GM06990 (cell line): ENCODE measurements around the gene WDR7.

Experiments used
- DNase-seq: peaks from one replicate; pipeline ENCODE4 v3.0.0-alpha.2; 2011; ENCODE audit not compliant: insufficient read length; ENCODE audit errors: extremely low read depth
- H3K27me3 ChIP-seq: replicated peaks from 2 replicates; pipeline ENCODE4 v1.6.0; 2011; ENCODE audit warnings: low read length; ENCODE audit not compliant: control insufficient read depth, insufficient read depth
- H3K36me3 ChIP-seq: 2 replicates; pipeline ENCODE4 v1.5.1; 2011; ENCODE audit warnings: low read length; ENCODE audit not compliant: control insufficient read depth, insufficient read depth
- H3K4me3 ChIP-seq: replicated peaks from 2 replicates; pipeline ENCODE4 v1.5.1; 2011; ENCODE audit warnings: low read depth, mild to moderate bottlenecking, control low read depth, low read length
- TF ChIP-seq, protein P1 (sequence below): IDR thresholded peaks from 2 replicates; pipeline ENCODE4 v1.5.1; 2011; ENCODE audit warnings: low read length, control low read depth, mild to moderate bottlenecking, inconsistent platforms; ENCODE audit not compliant: insufficient read depth, poor library complexity, severe bottlenecking

WDR7 gene

DNA sequence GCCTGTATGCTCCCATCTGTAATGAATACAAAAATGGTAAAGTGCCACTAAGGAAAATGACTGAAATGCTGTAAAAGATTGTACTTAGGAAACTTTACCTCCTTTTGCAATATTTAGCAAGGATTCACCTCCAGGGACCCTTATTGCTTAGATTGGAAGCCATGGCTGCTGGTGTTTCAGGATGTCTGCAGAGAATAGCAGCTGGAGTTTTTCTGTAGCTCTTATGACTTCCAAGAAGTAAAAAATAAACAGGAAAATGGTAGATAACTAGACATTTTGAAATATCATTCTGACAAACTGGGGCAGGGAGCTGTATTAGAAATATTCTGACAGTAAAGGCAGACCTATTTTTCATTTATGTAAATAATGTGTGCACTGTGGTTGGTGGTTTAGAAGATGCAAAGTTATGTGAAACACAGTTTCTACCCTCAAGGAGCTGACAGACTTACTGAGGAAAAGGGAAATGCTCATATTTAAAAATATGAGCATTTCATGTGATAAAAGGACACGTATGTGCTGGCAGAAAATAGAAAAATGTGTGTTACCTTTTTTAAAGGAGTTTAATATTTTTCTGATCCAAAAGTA, 270.8 kb downstream of the WDR7 start:
- TF ChIP-seq, protein P1, sequence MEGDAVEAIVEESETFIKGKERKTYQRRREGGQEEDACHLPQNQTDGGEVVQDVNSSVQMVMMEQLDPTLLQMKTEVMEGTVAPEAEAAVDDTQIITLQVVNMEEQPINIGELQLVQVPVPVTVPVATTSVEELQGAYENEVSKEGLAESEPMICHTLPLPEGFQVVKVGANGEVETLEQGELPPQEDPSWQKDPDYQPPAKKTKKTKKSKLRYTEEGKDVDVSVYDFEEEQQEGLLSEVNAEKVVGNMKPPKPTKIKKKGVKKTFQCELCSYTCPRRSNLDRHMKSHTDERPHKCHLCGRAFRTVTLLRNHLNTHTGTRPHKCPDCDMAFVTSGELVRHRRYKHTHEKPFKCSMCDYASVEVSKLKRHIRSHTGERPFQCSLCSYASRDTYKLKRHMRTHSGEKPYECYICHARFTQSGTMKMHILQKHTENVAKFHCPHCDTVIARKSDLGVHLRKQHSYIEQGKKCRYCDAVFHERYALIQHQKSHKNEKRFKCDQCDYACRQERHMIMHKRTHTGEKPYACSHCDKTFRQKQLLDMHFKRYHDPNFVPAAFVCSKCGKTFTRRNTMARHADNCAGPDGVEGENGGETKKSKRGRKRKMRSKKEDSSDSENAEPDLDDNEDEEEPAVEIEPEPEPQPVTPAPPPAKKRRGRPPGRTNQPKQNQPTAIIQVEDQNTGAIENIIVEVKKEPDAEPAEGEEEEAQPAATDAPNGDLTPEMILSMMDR, result no peak
- Histone ChIP-seq H3K27me3 (no peaks in the 10 kb centered on the region), H3K36me3 (no peaks in the 10 kb centered on the region), H3K4me3 (no peak overlapping the region)
- DNase-seq, result no peak

DNA sequence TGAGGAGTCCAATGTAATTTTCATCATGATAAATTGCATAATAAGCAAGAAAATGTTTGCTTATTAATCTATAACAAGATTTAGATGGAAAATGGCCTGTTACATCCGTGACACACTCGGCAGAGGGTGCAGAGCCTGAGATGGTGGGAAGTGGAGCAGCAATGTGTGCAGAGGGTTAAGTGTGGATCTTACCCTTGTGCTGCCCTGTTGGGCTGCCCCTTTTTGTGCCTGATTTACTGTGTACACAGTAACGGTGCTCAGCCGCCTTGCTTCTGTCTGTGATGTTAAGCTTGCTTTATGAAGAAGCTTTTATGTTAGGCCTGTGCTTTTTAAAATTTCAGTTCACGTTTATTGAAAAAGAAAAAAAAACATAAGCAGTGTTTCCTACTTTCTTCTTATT, 275.6 kb downstream of the WDR7 start:
- Histone ChIP-seq H3K36me3 (no peaks in the 10 kb centered on the region), H3K4me3 (no peak overlapping the region), H3K27me3 (no peaks in the 10 kb centered on the region)
- TF ChIP-seq, protein P1, result no peak
- DNase-seq, result no peak

DNA sequence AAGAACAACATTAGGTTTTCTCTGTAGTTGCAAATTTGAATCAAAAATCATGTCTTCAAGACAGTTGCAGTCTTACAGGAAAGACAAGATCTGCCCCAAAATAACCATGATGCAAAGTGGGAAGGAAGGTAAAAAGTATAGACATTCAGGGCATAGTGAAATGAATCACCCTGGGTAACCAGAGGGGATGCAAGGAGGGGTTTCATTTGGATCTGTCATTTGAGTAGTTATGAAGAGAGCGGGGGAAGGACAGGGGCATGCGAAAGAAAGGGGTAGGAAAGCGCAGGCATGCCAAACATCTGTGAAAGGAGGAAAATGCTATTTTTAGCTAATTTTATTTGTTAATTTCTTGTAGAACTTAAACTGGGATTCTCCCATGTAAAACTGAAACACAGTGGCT, 276.6 kb downstream of the WDR7 start:
- Histone ChIP-seq H3K4me3 (no peak overlapping the region), H3K36me3 (no peaks in the 10 kb centered on the region), H3K27me3 (no peaks in the 10 kb centered on the region)
- no peak for DNase-seq
- TF ChIP-seq, protein P1, result no peak

DNA sequence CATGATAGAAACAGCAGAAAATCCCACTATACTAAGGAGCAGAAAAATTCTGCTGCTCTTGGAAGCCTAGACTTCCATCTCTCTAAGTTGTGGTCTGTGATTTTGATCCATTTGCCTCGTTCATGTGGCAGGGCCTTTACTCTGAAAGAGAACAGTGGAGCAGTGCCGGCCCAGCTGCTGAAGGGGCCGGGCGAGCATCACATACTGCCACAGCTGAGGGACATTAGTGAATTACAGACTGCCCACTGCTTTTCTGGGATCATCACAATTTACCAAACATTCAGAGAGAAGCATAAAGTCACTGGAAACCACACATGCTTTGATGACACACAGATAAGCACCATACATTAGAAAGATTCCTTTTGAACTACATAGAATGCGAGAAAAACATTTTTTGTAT, 278.7 kb downstream of the WDR7 start:
- no peak overlapping the region for H3K4me3 ChIP-seq
- DNase-seq, result no peak
- no peaks in the 10 kb centered on the region for H3K36me3 ChIP-seq
- TF ChIP-seq, protein P1, result no peak
- no peaks in the 10 kb centered on the region for H3K27me3 ChIP-seq

DNA sequence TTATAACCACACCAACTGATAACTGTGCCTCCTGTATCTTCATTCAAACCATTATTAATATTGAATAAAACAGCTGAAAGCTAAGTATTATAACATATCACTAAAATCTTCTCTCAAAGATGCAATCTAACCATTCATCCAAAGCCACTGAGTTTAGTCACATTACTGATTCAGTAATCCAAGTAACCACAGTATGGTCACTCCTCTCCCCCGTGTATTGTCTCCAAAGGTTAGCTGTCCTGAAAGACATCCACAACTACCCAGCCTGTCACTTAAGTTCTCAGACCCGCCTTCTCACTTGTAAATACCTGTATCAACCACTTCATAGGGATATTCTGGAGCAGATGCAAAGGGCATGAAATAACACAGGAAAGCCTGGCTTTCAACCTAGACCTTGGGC, 282.3 kb downstream of the WDR7 start:
- Histone ChIP-seq H3K4me3 (no peak overlapping the region), H3K27me3 (no peaks in the 10 kb centered on the region), H3K36me3 (no peaks in the 10 kb centered on the region)
- no peak for DNase-seq
- TF ChIP-seq, protein P1, result no peak

DNA sequence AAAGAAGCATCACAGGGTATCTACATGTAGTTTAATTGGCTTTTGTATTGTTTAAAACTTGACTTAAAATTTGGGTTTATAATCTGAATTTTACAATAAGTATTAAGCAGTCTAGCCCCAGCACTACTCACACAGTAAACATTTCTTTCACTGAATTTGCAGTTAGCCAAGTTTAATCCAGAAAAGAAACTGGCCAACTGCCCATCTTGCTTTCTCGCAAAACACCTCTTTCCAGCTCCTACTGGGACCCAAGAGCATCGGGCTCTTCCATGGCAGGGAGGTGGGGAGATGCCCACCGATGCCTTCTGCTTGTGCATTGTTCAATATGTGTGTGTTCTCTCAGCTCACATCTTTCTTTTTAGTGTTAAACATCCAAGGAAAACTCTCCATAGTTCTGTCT, 283.0 kb downstream of the WDR7 start:
- Histone ChIP-seq H3K4me3 (no peak overlapping the region), H3K27me3 (no peaks in the 10 kb centered on the region), H3K36me3 (no peaks in the 10 kb centered on the region)
- TF ChIP-seq, protein P1, result no peak
- DNase-seq, result no peak
